HG03039 (cell line): ENCODE results near the gene AKIRIN2.

Experiments used
- ATAC-seq: cut with Tn5 transposase; IDR thresholded peaks from one replicate; pipeline ENCODE4 v1.9.1; 2021; ENCODE audit warnings: mild to moderate bottlenecking, moderate library complexity; ENCODE audit not compliant: unreplicated experiment

Gene AKIRIN2

GRCh38 chr6:87701676-87702588 is at the start of gene AKIRIN2:
AKIRIN2 (minus strand) TSS chr6:87702233; CDS start chr6:87701684, 549 bp downstream.
- peak; percentile 64 for ATAC-seq

GRCh38 chr6:87747646-87748045 is 45.6 kb upstream of the AKIRIN2 start:
- ATAC-seq = no peak

- ATAC-seq = no peak
Measured at GRCh38 chr6:87745966-87746721, 44.1 kb upstream of the AKIRIN2 start.

- ATAC-seq = no peak
Measured at GRCh38 chr6:87743454-87743853, 41.4 kb upstream of the AKIRIN2 start.

- peak; percentile 56 for ATAC-seq
Measured at GRCh38 chr6:87742106-87742505, 40.1 kb upstream of the AKIRIN2 start.

- no peak for ATAC-seq
Measured at GRCh38 chr6:87741001-87741650, 39.1 kb upstream of the AKIRIN2 start.

GRCh38 chr6:87738744-87739143 is 36.7 kb upstream of the AKIRIN2 start:
- ATAC-seq = no peak

- ATAC-seq = no peak
Measured at GRCh38 chr6:87738000-87738399, 36.0 kb upstream of the AKIRIN2 start.

- ATAC-seq = no peak
Measured at GRCh38 chr6:87736809-87737540, 34.9 kb upstream of the AKIRIN2 start.

- ATAC-seq = peak; percentile 78
Measured at GRCh38 chr6:87731818-87732661, 30.0 kb upstream of the AKIRIN2 start.

- ATAC-seq = no peak
Measured at GRCh38 chr6:87731080-87731479, 29.0 kb upstream of the AKIRIN2 start.

GRCh38 chr6:87729965-87730719 is 28.1 kb upstream of the AKIRIN2 start:
- ATAC-seq = no peak

- no peak for ATAC-seq
Measured at GRCh38 chr6:87728706-87729105, 26.7 kb upstream of the AKIRIN2 start.

GRCh38 chr6:87724983-87725811 is 23.2 kb upstream of the AKIRIN2 start:
- peak; percentile 77 for ATAC-seq

GRCh38 chr6:87723170-87724078 is 21.4 kb upstream of the AKIRIN2 start:
- ATAC-seq = no peak

- no peak for ATAC-seq
Measured at GRCh38 chr6:87722540-87723169, 20.6 kb upstream of the AKIRIN2 start.

GRCh38 chr6:87721311-87721710 is 19.3 kb upstream of the AKIRIN2 start:
- ATAC-seq = no peak
